Lung (tissue), 12 donors: ENCODE results near the gene JADE1. TPM values are rescaled to one million over a fixed set of nuclear protein-coding genes. Genes with fewer than 3 reads are reported as not detected.
A peak's percentile ranks its signal among the peaks of the same experiment; 100 is the strongest.

ENCODE experiments used
- ATAC-seq: fragments of 200-7000 bp; cut with Tn5 transposase; one replicate; pipeline ENCODE4 v1.9.1; 2020; ENCODE audit warnings: moderate number of reproducible peaks; ENCODE audit not compliant: insufficient read depth, low FRiP score
- DNase-seq, 3 donors: peaks; one replicate each; pipeline ENCODE4 v3.0.0-alpha.2; 2013 to 2017
- H3K27ac ChIP-seq, 2 donors: one replicate each; pipeline ENCODE4 v1.5.1; 2013; ENCODE audit warnings: mild to moderate bottlenecking in 2 of 2, moderate library complexity in 2 of 2, control low read depth in 1 of 2, inconsistent platforms in 1 of 2, low read depth in 1 of 2, low read length in 1 of 2
- H3K27me3 ChIP-seq, 3 donors: one replicate each; pipeline ENCODE4 v1.5.1; 2013; ENCODE audit warnings: low read length in 2 of 3; ENCODE audit not compliant: control insufficient read depth in 3 of 3, insufficient read depth in 3 of 3
- H3K36me3 ChIP-seq, 4 donors: one replicate each; pipeline ENCODE4 v1.5.1; 2013; ENCODE audit warnings: low read length in 4 of 4, mild to moderate bottlenecking in 1 of 4, moderate library complexity in 1 of 4; ENCODE audit not compliant: control insufficient read depth in 4 of 4, insufficient read depth in 4 of 4
- H3K4me1 ChIP-seq, 5 donors: one replicate each; pipeline ENCODE4 v1.5.1; 2013; ENCODE audit warnings: low read length in 5 of 5, mild to moderate bottlenecking in 2 of 5, moderate library complexity in 1 of 5; ENCODE audit not compliant: control insufficient read depth in 5 of 5, insufficient read depth in 5 of 5
- H3K4me3 ChIP-seq: one replicate; pipeline ENCODE4 v1.5.1; 2013; ENCODE audit warnings: mild to moderate bottlenecking, control low read depth, moderate library complexity
- H3K9ac ChIP-seq, 2 donors: one replicate each; pipeline ENCODE4 v1.5.1; 2013; ENCODE audit warnings: low read length in 2 of 2, control low read depth in 1 of 2; ENCODE audit not compliant: insufficient read depth in 1 of 2
- H3K9me3 ChIP-seq, 4 donors: one replicate each; pipeline ENCODE4 v1.5.1; 2013; ENCODE audit warnings: low read length in 3 of 4, mild to moderate bottlenecking in 1 of 4, moderate library complexity in 1 of 4; ENCODE audit not compliant: control insufficient read depth in 4 of 4, insufficient read depth in 3 of 4
- WGBS, 2 donors: extraction: QIAGEN DNeasy Blood & Tissue Kit; methylation state at CpG; one replicate each; pipeline ENCODE4 v1.1.7; 2013; 5-methylcytosine and 5-hydroxymethylcytosine counted together
- polyA plus RNA-seq, 2 donors: library from polyadenylated mRNA; stranded (reverse); fragments of 200-250 nt; gene quantifications; one replicate each; pipeline ENCODE4 v1.2.1, GENCODE V29; 2013
- total RNA-seq, 2 donors: library from RNA; depleted of rRNA in 1 of 2; stranded (reverse); fragments of >200 nt in 1 of 2; gene quantifications; one replicate each; pipeline ENCODE4 v1.2.1, GENCODE V29; 2014 to 2021
- TF ChIP-seq, protein P1 (sequence below): IDR thresholded peaks from 2 replicates; pipeline ENCODE4 v1.5.1; 2012; ENCODE audit warnings: mild to moderate bottlenecking; ENCODE audit errors: control extremely low read depth, extremely low read depth
- donor health status: control.
- donor health status: control.
- donor health status: Bipolar disorder and iron deficiency.
- donor health status: healthy.
- donor health status: DM: yes; HTN: yes; CAD: no.

Gene JADE1
- total and polyA plus RNA-seq, 4 donors = 8.9 to 46.1 (median 17.5) TPM

DNA sequence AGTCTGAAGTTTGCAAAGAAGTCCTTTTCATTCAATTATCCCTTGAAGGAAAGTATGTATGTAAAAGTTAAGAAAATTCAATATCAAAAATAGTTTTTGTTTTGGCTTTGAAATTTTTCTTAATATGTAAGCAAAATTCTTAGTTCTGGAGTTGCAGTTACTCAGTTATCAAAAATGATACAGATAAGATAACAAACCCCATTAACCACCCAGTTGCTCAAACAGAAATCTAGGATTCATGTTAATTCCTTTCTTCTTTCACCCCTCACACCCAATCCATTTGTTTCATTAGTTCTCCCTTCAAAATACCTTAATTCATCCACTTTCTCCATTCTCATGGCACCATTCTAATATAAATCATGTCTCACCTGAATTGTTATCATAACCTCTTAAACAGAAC lies 40.5 kb upstream of the JADE1 start:
- no peak overlapping the region for H3K4me3 ChIP-seq
- ATAC-seq = no peak
- TF ChIP-seq, protein P1, sequence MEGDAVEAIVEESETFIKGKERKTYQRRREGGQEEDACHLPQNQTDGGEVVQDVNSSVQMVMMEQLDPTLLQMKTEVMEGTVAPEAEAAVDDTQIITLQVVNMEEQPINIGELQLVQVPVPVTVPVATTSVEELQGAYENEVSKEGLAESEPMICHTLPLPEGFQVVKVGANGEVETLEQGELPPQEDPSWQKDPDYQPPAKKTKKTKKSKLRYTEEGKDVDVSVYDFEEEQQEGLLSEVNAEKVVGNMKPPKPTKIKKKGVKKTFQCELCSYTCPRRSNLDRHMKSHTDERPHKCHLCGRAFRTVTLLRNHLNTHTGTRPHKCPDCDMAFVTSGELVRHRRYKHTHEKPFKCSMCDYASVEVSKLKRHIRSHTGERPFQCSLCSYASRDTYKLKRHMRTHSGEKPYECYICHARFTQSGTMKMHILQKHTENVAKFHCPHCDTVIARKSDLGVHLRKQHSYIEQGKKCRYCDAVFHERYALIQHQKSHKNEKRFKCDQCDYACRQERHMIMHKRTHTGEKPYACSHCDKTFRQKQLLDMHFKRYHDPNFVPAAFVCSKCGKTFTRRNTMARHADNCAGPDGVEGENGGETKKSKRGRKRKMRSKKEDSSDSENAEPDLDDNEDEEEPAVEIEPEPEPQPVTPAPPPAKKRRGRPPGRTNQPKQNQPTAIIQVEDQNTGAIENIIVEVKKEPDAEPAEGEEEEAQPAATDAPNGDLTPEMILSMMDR = no peak
- no peak for DNase-seq
- no peaks in the 10 kb centered on the region for H3K4me1 ChIP-seq
- no peaks in the 10 kb centered on the region for H3K9me3 ChIP-seq
- H3K36me3 ChIP-seq = no peaks in the 10 kb centered on the region
- no peaks in the 10 kb centered on the region for H3K27me3 ChIP-seq
- no peak overlapping the region for H3K27ac ChIP-seq
- no peak overlapping the region for H3K9ac ChIP-seq

DNA sequence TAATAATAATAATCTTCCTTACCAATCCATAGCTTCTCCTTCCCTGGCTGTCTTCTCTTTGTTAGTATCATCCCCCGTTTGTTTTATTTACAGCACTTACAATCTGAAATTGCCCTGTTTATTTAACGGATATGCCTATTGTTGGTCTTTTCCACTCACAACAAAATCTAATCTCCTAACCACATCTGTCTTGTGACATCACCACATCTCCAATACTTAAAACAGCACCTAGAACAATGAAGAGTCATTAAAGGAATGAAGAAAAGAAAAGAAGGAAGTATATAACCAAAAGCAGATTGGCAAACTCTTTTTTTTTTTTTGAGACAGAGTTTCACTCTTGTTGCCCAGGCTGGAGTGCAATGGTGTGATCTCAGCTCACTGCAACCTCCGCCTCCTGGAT lies 38.7 kb upstream of the JADE1 start:
- WGBS, 2 donors = 59 to 68% methylated on average over 3 of the region's 3 CpGs
- no peak for ATAC-seq

DNA sequence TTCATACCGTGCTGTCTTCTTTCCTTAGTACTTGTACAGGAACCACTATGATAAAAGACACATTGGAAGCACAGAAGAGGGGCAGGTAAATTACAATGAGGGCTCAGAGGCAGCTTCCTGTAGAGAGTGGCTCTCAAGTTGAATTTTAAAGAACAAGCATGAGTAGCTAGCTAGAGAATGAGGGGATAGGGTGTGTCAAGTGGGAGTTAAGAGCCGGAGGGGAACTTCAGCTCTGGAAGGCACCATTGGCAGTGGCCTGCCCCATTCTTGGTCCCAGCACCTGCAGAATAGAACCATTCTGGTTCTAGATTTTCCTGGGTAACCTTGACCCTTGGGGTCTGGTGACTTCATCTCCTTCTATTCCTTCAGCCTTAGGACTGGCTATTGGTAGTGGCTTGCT lies 34.0 kb upstream of the JADE1 start:
- no peak overlapping the region for H3K4me3 ChIP-seq
- H3K9me3 ChIP-seq = no peaks in the 10 kb centered on the region
- 75 to 96% methylated on average over 2 of the region's 2 CpGs for WGBS, 2 donors
- peak in 1 of 3 donors; percentile 21 for DNase-seq
- no peak overlapping the region for H3K9ac ChIP-seq
- no peak for ATAC-seq
- H3K4me1 ChIP-seq = peaks cover 0 to 6% (median 0%) of the 10 kb centered on the region in 5 donors
- TF ChIP-seq, protein P1 = no peak
- H3K36me3 ChIP-seq = no peaks in the 10 kb centered on the region
- no peaks in the 10 kb centered on the region for H3K27me3 ChIP-seq
- no peak overlapping the region for H3K27ac ChIP-seq

More for the DNA sequence above, 38.7 kb upstream of the JADE1 start:
- Histone ChIP-seq H3K4me1 (no peaks in the 10 kb centered on the region), H3K9me3 (no peaks in the 10 kb centered on the region), H3K27me3 (no peaks in the 10 kb centered on the region), H3K4me3 (no peak overlapping the region), H3K27ac (no peak overlapping the region), H3K9ac (no peak overlapping the region), H3K36me3 (no peaks in the 10 kb centered on the region)
- DNase-seq = no peak
- TF ChIP-seq, protein P1 = no peak

DNA sequence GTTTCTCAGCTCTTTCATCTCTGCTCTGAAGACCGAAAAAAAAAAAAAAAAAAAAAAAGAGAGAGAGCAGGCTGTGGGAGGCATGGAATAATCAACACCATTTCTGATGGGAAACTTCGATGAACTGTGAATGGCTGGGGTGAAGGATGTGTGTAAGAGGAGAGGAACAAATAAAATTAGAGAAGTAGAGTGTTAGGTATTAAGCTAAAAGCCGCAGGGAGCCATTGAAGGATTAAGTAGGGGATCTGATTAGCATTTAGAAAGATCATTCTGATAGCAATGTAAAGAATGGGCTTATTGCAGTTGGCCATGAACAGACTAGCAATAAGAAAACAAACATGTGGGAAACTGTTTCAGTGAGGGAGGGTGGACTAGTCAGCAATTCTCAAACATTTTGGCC lies 33.6 kb upstream of the JADE1 start:
- 79 to 84% methylated on average over 3 of the region's 3 CpGs for WGBS, 2 donors
- TF ChIP-seq, protein P1 = no peak

More for the DNA sequence above, 33.6 kb upstream of the JADE1 start:
- no peak overlapping the region for H3K4me3 ChIP-seq
- H3K9me3 ChIP-seq = no peaks in the 10 kb centered on the region
- no peaks in the 10 kb centered on the region for H3K27me3 ChIP-seq
- no peak for ATAC-seq
- no peak overlapping the region for H3K27ac ChIP-seq
- no peak for DNase-seq
- no peak overlapping the region for H3K9ac ChIP-seq
- peaks cover 0 to 6% (median 0%) of the 10 kb centered on the region in 5 donors for H3K4me1 ChIP-seq
- H3K36me3 ChIP-seq = no peaks in the 10 kb centered on the region
